ENCODE results near the gene SPNS1. TPM values are rescaled to one million over a fixed set of nuclear protein-coding genes. Genes with fewer than 3 reads are reported as not detected.

SPNS1 gene
- total RNA-seq, 1 donor from 2014 or later, result 29.0 TPM

GRCh38 chr16:28982949-28983348, 8.4 kb downstream of the SPNS1 start:
- Histone ChIP-seq H3K4me3 (no peak overlapping the region), H3K27ac (no peak overlapping the region), H3K9me3 (peaks cover 4% of the 10 kb centered on the region), H3K36me3 (peaks cover 0 to 70% of the 10 kb centered on the region in 2 donors), H3K4me1 (no peaks in the 10 kb centered on the region), H3K27me3 (no peaks in the 10 kb centered on the region)
- no peak for DNase-seq (ENCODE audit: extremely low spot score in 2 of 2)
- no peak for TF ChIP-seq POLR2A (IDR thresholded peaks at IDR 0.05)
- TF ChIP-seq POLR2AphosphoS5 (IDR thresholded peaks at IDR 0.05; ENCODE audit: insufficient read depth in 1 of 2, low read depth in 1 of 2), result no peak
- TF ChIP-seq, protein P1, sequence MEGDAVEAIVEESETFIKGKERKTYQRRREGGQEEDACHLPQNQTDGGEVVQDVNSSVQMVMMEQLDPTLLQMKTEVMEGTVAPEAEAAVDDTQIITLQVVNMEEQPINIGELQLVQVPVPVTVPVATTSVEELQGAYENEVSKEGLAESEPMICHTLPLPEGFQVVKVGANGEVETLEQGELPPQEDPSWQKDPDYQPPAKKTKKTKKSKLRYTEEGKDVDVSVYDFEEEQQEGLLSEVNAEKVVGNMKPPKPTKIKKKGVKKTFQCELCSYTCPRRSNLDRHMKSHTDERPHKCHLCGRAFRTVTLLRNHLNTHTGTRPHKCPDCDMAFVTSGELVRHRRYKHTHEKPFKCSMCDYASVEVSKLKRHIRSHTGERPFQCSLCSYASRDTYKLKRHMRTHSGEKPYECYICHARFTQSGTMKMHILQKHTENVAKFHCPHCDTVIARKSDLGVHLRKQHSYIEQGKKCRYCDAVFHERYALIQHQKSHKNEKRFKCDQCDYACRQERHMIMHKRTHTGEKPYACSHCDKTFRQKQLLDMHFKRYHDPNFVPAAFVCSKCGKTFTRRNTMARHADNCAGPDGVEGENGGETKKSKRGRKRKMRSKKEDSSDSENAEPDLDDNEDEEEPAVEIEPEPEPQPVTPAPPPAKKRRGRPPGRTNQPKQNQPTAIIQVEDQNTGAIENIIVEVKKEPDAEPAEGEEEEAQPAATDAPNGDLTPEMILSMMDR (IDR thresholded peaks at IDR 0.05), result no peak
- intact Hi-C loops (cut with DNase I), result no loop called here

- intact Hi-C loops (cut with DNase I), result no loop called here
- Histone ChIP-seq H3K9me3 (peaks cover 4% of the 10 kb centered on the region), H3K27ac (peak overlapping the region; percentile 29), H3K4me1 (no peaks in the 10 kb centered on the region), H3K4me3 (no peak overlapping the region), H3K27me3 (no peaks in the 10 kb centered on the region), H3K36me3 (peaks cover 0 to 71% of the 10 kb centered on the region in 2 donors)
- TF ChIP-seq, protein P1 (IDR thresholded peaks at IDR 0.05), result no peak
- TF ChIP-seq POLR2A (IDR thresholded peaks at IDR 0.05), result no peak
- DNase-seq (ENCODE audit: extremely low spot score in 2 of 2), result no peak
Measured at GRCh38 chr16:28983644-28984043, 9.1 kb downstream of the SPNS1 start.

GRCh38 chr16:28984091-28984490, 9.5 kb downstream of the SPNS1 start:
- DNase-seq (ENCODE audit: extremely low spot score in 2 of 2), result no peak
- no peaks in the 10 kb centered on the region for H3K27me3 ChIP-seq
- H3K9me3 ChIP-seq, result peaks cover 4% of the 10 kb centered on the region
- H3K4me3 ChIP-seq, result no peak overlapping the region
- TF ChIP-seq, protein P1 (IDR thresholded peaks at IDR 0.05), result no peak
- TF ChIP-seq POLR2AphosphoS5 (IDR thresholded peaks at IDR 0.05; ENCODE audit: insufficient read depth in 1 of 2, low read depth in 1 of 2) (no peak), POLR2A (IDR thresholded peaks at IDR 0.05) (no peak)
- peak overlapping the region; percentile 29 for H3K27ac ChIP-seq
- intact Hi-C loops (cut with DNase I), result no loop called here
- H3K4me1 ChIP-seq, result no peaks in the 10 kb centered on the region
- peaks cover 0 to 67% of the 10 kb centered on the region in 2 donors for H3K36me3 ChIP-seq

DNA sequence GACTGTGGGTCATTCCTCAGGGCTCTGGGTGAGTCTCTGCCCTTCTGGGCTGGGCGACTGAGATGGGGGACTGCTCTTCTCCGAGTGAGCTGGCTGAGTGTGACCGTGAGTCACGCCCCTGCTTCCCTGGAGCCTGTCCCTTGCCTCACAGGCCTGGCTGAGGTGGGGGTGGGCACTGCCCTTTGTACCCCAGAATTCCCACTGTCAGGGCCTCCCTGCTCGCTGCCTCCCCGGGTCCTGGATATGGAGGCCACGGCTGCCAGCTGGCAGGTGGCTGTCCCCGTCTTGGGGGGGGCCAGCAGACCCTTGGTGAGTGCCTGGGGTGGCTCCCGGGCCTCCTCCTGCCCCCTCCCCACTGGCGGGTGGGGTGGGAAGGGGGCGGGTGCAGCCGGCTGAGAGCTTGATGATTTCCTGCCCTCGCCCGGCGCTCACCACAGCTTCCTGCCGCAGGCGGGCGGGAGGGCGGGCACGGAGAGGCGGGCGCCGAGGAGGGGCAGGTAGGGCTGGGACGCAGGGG, 10.1 kb downstream of the SPNS1 start, which contains the start of gene LAT:
Gene LAT (plus strand): TSS at position 434 of the 517 bp plus-strand sequence. CDS start 366 bp downstream, outside the sequence.
- peak within 1 kb of the TSS; percentile 29 for H3K27ac ChIP-seq

GRCh38 chr16:28985211-28986041, 10.8 kb downstream of the SPNS1 start:
- Histone ChIP-seq H3K9me3 (peaks cover 4% of the 10 kb centered on the region), H3K4me1 (no peaks in the 10 kb centered on the region), H3K36me3 (peaks cover 0 to 64% of the 10 kb centered on the region in 2 donors), H3K27me3 (no peaks in the 10 kb centered on the region), H3K4me3 (peak overlapping the region in 1 of 2 donors; percentile 24), H3K27ac (no peak overlapping the region)
- intact Hi-C loops (cut with DNase I), result no loop called here
- DNase-seq (ENCODE audit: extremely low spot score in 2 of 2), result no peak
- TF ChIP-seq, protein P1 (IDR thresholded peaks at IDR 0.05), result no peak
- TF ChIP-seq POLR2AphosphoS5 (IDR thresholded peaks at IDR 0.05; ENCODE audit: insufficient read depth in 1 of 2, low read depth in 1 of 2) (no peak), POLR2A (IDR thresholded peaks at IDR 0.05) (no peak)

More for the DNA sequence above, 10.1 kb downstream of the SPNS1 start, which contains the start of gene LAT:
- Histone ChIP-seq H3K9me3 (peaks cover 4% of the 10 kb centered on the region), H3K4me3 (peak within 1 kb of the TSS in 1 of 2 donors; percentile 24), H3K27me3 (no peaks in the 10 kb centered on the region), H3K36me3 (peaks cover 0 to 66% of the 10 kb centered on the region in 2 donors), H3K4me1 (no peaks in the 10 kb centered on the region)
- no peak for DNase-seq (ENCODE audit: extremely low spot score in 2 of 2)
- TF ChIP-seq POLR2AphosphoS5 (IDR thresholded peaks at IDR 0.05; ENCODE audit: insufficient read depth in 1 of 2, low read depth in 1 of 2) (peak in 1 of 2 donors; percentile 16), POLR2A (IDR thresholded peaks at IDR 0.05) (no peak)
- intact Hi-C loops (cut with DNase I), result no loop called here

All from vagina (tissue), 2 donors.